Measurements from ENCODE around the gene UTP25. TPM values are rescaled to one million over a fixed set of nuclear protein-coding genes. Genes with fewer than 3 reads are reported as not detected.

UTP25 gene
- polyA plus RNA-seq, 1 donor (not counting 4 experiments of a cell fraction or from before 2014, with no cell fraction given): 13.3 TPM

GRCh38 chr1:209789245-209789644, 38.5 kb upstream of the UTP25 start:
- peaks cover 43 to 68% of the 10 kb centered on the region in 2 experiments for H3K36me3 ChIP-seq (ENCODE audit: control insufficient read depth in 2 of 2, extremely low read depth in 1 of 2, insufficient read depth in 2 of 2, low read length in 2 of 2)
- H3K9me1 ChIP-seq (ENCODE audit: control insufficient read depth, extremely low read depth, insufficient read depth, low read length): no peaks in the 10 kb centered on the region
- H2AFZ ChIP-seq (ENCODE audit: control insufficient read depth, low read length): no peak overlapping the region
- peaks cover 41% of the 10 kb centered on the region for H3K4me1 ChIP-seq (ENCODE audit: control insufficient read depth, extremely low read depth, insufficient read depth, low read length)
- H3K27me3 ChIP-seq (ENCODE audit: control insufficient read depth, extremely low read depth, insufficient read depth, low read length): no peaks in the 10 kb centered on the region
- no peak overlapping the region for H3K4me3 ChIP-seq (ENCODE audit: control insufficient read depth in 2 of 3, extremely low read depth in 1 of 3, insufficient read depth in 2 of 3, low read depth in 1 of 3, low read length in 3 of 3)
- TF ChIP-seq CTCF (optimal IDR thresholded peaks at IDR 0.05 in 1 of 3, IDR thresholded peaks at IDR 0.05 in 1 of 3, conservative IDR thresholded peaks at IDR 0.05 in 1 of 3; ENCODE audit: extremely low read depth in 1 of 3, insufficient read depth in 2 of 3, low read length in 3 of 3) (no peak), EZH2 (IDR thresholded peaks at IDR 0.05; ENCODE audit: low read length) (no peak)
- H3K9me3 ChIP-seq (ENCODE audit: control insufficient read depth, low read depth, low read length): no peaks in the 10 kb centered on the region
- H4K20me1 ChIP-seq (ENCODE audit: control insufficient read depth, extremely low read depth, insufficient read depth, low read length): peaks cover 31% of the 10 kb centered on the region
- peaks cover 60% of the 10 kb centered on the region for H3K79me2 ChIP-seq (ENCODE audit: control insufficient read depth, insufficient read depth, low read length)
- H3K9ac ChIP-seq (ENCODE audit: control insufficient read depth, extremely low read depth, insufficient read depth, low read length): no peak overlapping the region
- no peak for DNase-seq (ENCODE audit: low read depth, low spot score)
- dilution Hi-C loops (cut with MboI; ENCODE audit: extremely low pct_ligation_motif_present, low sequenced_read_pairs): no loop called here
- no peak overlapping the region for H3K27ac ChIP-seq (ENCODE audit: control insufficient read depth, insufficient read depth, low read length)
- no peak for FAIRE-seq
- no peak overlapping the region for H3K4me2 ChIP-seq (ENCODE audit: control insufficient read depth, extremely low read depth, insufficient read depth, low read depth, low read length)

GRCh38 chr1:209790286-209791193, 37.2 kb upstream of the UTP25 start:
- Histone ChIP-seq H3K36me3 (ENCODE audit: control insufficient read depth in 2 of 2, extremely low read depth in 1 of 2, insufficient read depth in 2 of 2, low read length in 2 of 2) (peaks cover 47 to 76% of the 10 kb centered on the region in 2 experiments), H4K20me1 (ENCODE audit: control insufficient read depth, extremely low read depth, insufficient read depth, low read length) (peaks cover 37% of the 10 kb centered on the region), H3K9ac (ENCODE audit: control insufficient read depth, extremely low read depth, insufficient read depth, low read length) (no peak overlapping the region), H3K4me3 (ENCODE audit: control insufficient read depth in 2 of 3, extremely low read depth in 1 of 3, insufficient read depth in 2 of 3, low read depth in 1 of 3, low read length in 3 of 3) (no peak overlapping the region), H3K27ac (ENCODE audit: control insufficient read depth, insufficient read depth, low read length) (peak overlapping the region; percentile 30), H3K4me1 (ENCODE audit: control insufficient read depth, extremely low read depth, insufficient read depth, low read length) (peaks cover 31% of the 10 kb centered on the region), H3K79me2 (ENCODE audit: control insufficient read depth, insufficient read depth, low read length) (peaks cover 72% of the 10 kb centered on the region), H2AFZ (ENCODE audit: control insufficient read depth, low read length) (no peak overlapping the region), H3K4me2 (ENCODE audit: control insufficient read depth, extremely low read depth, insufficient read depth, low read depth, low read length) (no peak overlapping the region), H3K27me3 (ENCODE audit: control insufficient read depth, extremely low read depth, insufficient read depth, low read length) (no peaks in the 10 kb centered on the region), H3K9me1 (ENCODE audit: control insufficient read depth, extremely low read depth, insufficient read depth, low read length) (no peaks in the 10 kb centered on the region), H3K9me3 (ENCODE audit: control insufficient read depth, low read depth, low read length) (no peaks in the 10 kb centered on the region)
- FAIRE-seq: no peak
- dilution Hi-C loops (cut with MboI; ENCODE audit: extremely low pct_ligation_motif_present, low sequenced_read_pairs): no loop called here
- TF ChIP-seq EZH2 (IDR thresholded peaks at IDR 0.05; ENCODE audit: low read length): no peak
- no peak for DNase-seq (ENCODE audit: low read depth, low spot score)
